IPS-18a (cell line): Measurements from ENCODE around the gene PALD1.

Experiments used
- H3K27ac ChIP-seq: one replicate; pipeline ENCODE4 v1.5.1; 2013; ENCODE audit warnings: low read length
- H3K27me3 ChIP-seq: one replicate; pipeline ENCODE4 v1.6.1; 2013; ENCODE audit warnings: mild to moderate bottlenecking, low read length; ENCODE audit not compliant: control insufficient read depth, insufficient read depth
- H3K36me3 ChIP-seq: one replicate; pipeline ENCODE4 v1.6.1; 2013; ENCODE audit warnings: low read depth, low read length; ENCODE audit not compliant: control insufficient read depth
- H3K4me1 ChIP-seq: one replicate; pipeline ENCODE4 v1.6.1; 2013; ENCODE audit warnings: low read depth, low read length; ENCODE audit not compliant: control insufficient read depth
- H3K4me3 ChIP-seq: one replicate; pipeline ENCODE4 v1.5.1; 2013; ENCODE audit warnings: low read length
- H3K9ac ChIP-seq: one replicate; pipeline ENCODE4 v1.6.1; 2013; ENCODE audit warnings: mild to moderate bottlenecking, low read length, moderate library complexity
- H3K9me3 ChIP-seq: one replicate; pipeline ENCODE4 v1.6.1; 2013; ENCODE audit warnings: low read depth, low read length; ENCODE audit not compliant: control insufficient read depth

PALD1 gene

DNA sequence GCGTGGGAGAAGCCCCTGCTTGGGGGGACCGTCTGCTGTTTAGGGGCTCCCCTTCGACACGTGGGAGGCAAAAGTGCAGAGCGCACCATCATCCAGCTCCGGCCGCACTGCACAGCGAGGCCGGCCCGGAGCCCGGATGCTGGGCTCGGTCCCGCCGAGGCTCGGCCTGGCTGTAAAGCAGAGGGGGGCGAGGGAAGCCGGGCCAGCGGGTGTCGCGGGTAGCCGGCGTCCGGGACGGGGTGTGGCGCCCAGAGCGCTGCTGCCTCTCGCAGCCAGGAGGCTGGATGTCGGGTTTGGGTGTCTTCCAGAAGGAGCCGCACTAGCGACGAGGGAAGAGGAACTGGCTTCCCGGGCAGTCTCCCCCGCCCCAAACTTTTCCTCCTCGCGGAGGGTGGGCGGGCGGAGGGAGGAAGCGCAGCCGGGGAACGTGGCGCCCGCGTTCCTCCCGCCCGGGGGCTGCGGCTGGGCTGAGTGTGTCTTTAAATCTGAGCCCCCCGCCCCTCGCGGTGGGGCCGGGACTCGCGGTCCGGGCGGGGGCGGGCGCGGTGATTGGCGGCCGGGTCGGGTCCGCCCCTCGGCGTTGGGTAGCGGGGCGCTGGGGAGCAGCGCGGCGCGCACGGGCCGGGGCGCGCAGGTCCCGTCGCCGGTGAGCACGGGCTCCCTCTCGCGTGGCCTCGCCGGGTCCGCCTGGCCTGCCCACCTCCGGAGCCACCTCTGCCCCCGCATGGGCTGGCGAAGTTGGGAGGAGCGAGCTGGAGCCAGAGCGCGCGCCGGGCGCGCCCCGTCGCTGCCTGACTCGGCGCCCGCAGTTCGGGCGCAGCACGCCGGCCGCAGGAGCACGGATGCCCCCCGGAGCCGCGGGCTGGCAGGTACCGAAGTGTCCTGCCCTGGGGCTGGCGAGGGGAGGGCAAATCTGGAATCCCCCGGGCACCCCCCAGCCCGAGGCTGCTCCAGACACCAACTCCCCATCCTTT lies at the start of gene PALD1:
TSS of gene PALD1 (plus strand) at position 577 of the 974 bp plus-strand sequence. CDS start 47,185 bp downstream, outside the sequence.
- H3K27ac ChIP-seq: no peak within 1 kb of the TSS
- peak within 1 kb of the TSS; percentile 71 for H3K9ac ChIP-seq
- peak within 1 kb of the TSS; percentile 69 for H3K4me3 ChIP-seq

DNA sequence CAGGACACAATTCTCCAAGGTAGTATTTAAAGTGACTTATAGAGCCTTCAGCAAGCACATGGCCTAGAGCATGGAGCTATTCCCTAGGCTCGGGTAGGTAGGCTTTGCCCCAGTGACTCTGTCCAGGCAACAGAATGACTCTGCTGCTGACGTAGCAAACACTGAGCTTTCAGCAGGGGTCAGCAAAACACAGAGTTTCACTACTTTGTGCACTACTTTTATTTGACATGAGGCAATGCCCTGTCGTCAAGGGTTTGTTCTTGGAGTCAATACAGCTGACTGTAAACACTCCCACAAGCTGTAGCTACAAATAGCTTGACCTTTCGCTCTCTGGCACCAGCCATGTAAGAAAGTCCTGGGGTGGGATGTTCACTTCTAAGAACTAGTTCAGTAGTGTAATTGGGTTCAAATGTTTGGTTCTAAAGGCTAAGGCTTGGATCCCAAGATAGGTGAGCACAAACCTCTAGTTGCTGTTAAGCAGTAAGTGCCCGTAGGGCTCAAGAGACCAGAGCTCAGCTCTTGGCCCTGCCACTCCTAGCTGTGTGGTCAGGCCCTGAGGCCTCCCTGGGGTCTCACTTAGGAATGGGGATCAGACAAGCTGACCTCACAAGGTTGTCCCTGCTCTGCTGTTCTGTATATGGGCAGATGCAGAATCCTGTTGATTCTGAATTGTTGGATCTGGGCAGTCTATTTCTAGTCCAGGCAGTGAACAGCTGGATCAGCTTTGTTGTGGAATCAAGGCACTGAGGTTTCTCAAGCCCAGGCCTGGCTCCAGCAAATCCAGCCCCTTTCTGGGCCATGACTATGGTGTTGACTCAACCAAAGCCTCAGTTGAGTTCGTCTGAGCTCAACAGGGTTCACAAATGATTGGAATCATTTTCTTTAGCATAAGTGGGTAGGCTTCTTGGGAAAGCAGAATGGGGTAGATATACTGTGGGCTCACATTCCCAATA lies 47.8 kb upstream of the PALD1 start:
- no peaks in the 10 kb centered on the region for H3K27me3 ChIP-seq
- no peak overlapping the region for H3K27ac ChIP-seq
- H3K36me3 ChIP-seq: peaks cover 25% of the 10 kb centered on the region
- no peak overlapping the region for H3K4me3 ChIP-seq
- H3K9ac ChIP-seq: no peak overlapping the region
- no peaks in the 10 kb centered on the region for H3K9me3 ChIP-seq
- H3K4me1 ChIP-seq: peaks cover 3% of the 10 kb centered on the region

More for the DNA sequence above, at the start of gene PALD1:
- Histone ChIP-seq H3K4me1 (peaks cover 20% of the 10 kb centered on the region), H3K36me3 (no peaks in the 10 kb centered on the region), H3K9me3 (no peaks in the 10 kb centered on the region), H3K27me3 (peaks cover 14% of the 10 kb centered on the region)

GRCh38 chr10:70432101-70432500 lies 46.5 kb upstream of the PALD1 start:
- Histone ChIP-seq H3K27me3 (no peaks in the 10 kb centered on the region), H3K36me3 (peaks cover 20% of the 10 kb centered on the region), H3K4me3 (no peak overlapping the region), H3K27ac (no peak overlapping the region), H3K9me3 (no peaks in the 10 kb centered on the region), H3K9ac (no peak overlapping the region), H3K4me1 (no peaks in the 10 kb centered on the region)

DNA sequence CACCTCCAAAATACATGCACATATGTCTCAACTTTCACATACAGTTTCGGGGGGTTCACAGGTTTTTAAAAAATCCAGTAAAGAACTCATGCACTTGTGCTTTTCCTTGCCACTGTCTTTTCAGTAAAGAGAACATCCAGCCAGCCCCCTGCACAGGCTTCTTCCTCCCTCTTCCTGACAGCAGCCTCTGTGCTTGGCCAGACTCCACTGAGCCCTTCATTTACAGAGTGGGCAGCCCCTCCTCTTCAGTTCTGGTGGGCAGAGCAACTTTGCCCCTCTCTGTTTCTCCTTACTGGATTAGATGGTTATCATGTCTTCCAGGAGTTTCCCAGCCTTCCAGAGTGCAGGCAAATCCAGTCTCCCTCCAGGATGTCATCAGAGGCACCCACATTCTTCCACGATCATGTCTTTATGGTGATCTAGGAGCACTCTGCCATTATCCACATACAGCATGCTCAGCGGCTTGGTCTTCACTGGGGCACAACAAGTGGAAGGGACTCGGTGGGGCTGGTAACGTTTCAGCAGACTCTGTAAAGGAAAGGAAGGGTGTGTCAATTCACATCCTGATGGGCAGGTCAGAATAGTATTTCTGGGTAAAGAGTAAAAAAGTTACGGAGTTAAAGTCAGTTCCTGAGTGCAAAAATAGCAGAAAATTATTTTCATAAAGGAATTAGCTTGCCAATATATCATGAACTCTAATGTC lies 45.9 kb upstream of the PALD1 start:
- Histone ChIP-seq H3K27me3 (no peaks in the 10 kb centered on the region), H3K4me3 (no peak overlapping the region), H3K9ac (no peak overlapping the region), H3K27ac (no peak overlapping the region), H3K4me1 (no peaks in the 10 kb centered on the region), H3K36me3 (peaks cover 14% of the 10 kb centered on the region), H3K9me3 (no peaks in the 10 kb centered on the region)

DNA sequence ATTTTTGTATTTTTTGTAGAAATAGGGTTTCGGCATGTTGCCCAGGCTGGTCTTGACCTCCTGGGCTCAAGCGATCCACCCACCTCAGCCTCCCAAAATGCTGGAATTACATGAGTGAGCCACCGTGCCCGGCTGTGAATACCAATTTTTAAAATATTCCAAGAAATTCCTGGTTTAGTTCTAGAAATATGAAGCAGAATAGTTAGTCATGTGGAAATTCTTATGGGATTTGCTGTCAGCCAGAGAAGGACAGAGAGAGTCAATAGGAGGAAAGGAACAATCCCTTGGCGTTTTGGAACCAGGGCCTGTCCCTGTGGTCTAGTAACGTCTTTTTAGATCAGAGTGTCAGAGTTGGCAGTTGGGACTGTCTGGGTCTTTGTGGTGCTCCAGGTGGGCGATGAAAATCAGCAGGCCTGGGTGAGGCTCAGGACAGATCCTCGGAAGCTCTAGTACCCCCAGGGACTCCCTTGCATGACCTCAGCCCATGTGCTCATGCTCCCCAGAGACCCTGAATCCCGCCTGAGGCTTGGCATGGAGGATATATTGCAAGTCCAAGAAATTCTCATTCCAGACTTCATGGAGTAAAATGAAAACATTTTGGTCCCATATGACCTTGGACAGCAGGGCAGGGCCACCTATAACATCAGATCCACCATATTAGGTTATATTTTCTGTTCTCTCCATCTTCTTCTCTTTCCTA lies 44.8 kb upstream of the PALD1 start:
- Histone ChIP-seq H3K4me3 (no peak overlapping the region), H3K27ac (no peak overlapping the region), H3K9me3 (no peaks in the 10 kb centered on the region), H3K9ac (no peak overlapping the region), H3K27me3 (peaks cover 6% of the 10 kb centered on the region), H3K36me3 (peaks cover 7% of the 10 kb centered on the region), H3K4me1 (no peaks in the 10 kb centered on the region)

DNA sequence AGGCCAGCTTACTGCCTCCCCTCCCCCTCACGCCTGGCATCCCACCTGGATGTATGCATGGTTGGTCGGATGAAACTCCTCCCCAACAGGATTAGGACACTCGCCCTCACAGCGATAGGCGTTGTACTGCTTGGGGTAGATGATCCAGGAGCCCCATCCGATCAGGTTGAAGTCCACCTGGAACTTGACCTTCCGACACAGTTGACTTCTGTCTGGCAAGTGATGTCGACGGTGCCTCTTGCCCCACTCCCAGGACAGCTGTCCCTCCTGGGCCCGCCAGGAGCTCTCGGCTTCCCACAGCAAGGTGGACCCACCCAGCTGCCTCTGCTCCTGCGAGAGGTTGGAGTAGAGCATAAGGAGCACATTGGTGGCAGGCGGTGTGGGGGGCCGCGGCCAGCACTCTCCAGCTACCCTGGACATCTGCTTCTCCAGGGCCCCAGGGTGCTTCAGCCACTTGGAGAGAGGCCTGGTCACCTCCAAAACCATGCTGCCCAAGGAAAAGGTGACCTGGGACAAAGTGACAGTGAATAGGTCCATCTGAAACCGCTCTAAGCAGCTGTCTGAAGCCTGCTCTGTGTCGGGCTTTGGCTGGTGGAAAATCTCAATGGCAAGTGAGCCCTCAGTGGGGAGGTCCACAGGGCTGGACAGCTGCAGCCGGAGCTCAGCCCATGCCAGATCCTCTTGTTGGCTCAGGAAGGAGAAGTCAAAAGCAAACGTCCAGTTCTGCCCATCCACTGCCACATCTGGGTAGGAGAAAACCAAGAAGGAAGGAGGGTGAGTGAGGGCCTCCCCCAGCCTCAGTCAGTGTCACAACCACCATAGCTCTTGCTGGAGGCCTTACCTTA lies 43.1 kb upstream of the PALD1 start:
- Histone ChIP-seq H3K9ac (no peak overlapping the region), H3K4me3 (no peak overlapping the region), H3K9me3 (no peaks in the 10 kb centered on the region), H3K4me1 (no peaks in the 10 kb centered on the region), H3K27me3 (peaks cover 23% of the 10 kb centered on the region), H3K27ac (no peak overlapping the region), H3K36me3 (no peaks in the 10 kb centered on the region)

DNA sequence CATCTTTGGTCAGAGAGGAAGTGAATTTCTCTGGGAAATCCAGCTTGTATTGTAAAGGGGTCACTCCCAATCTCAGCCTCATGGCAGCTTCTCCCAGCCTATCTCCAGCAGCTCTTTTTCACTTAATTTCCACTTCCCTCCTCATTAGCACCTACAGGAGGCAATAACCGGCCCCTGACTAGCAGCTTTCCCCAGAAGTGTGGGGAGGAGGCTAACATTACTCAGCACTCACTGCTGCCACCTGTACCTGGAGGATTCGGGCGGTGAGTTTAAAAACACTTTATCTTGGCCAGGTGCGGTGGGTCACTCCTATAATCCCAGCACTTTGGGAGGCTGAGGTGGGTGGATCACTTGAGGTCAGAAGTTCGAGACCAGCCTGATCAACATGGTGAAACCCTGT lies 40.8 kb upstream of the PALD1 start:
- no peaks in the 10 kb centered on the region for H3K36me3 ChIP-seq
- H3K27ac ChIP-seq: no peak overlapping the region
- peaks cover 46% of the 10 kb centered on the region for H3K27me3 ChIP-seq
- no peaks in the 10 kb centered on the region for H3K9me3 ChIP-seq
- no peak overlapping the region for H3K9ac ChIP-seq
- H3K4me1 ChIP-seq: peaks cover 17% of the 10 kb centered on the region
- no peak overlapping the region for H3K4me3 ChIP-seq

GRCh38 chr10:70440296-70441160 lies 38.0 kb upstream of the PALD1 start:
- Histone ChIP-seq H3K27ac (no peak overlapping the region), H3K9me3 (no peaks in the 10 kb centered on the region), H3K27me3 (peaks cover 59% of the 10 kb centered on the region), H3K4me3 (peak overlapping the region; percentile 68), H3K4me1 (peaks cover 22% of the 10 kb centered on the region), H3K36me3 (no peaks in the 10 kb centered on the region), H3K9ac (no peak overlapping the region)

DNA sequence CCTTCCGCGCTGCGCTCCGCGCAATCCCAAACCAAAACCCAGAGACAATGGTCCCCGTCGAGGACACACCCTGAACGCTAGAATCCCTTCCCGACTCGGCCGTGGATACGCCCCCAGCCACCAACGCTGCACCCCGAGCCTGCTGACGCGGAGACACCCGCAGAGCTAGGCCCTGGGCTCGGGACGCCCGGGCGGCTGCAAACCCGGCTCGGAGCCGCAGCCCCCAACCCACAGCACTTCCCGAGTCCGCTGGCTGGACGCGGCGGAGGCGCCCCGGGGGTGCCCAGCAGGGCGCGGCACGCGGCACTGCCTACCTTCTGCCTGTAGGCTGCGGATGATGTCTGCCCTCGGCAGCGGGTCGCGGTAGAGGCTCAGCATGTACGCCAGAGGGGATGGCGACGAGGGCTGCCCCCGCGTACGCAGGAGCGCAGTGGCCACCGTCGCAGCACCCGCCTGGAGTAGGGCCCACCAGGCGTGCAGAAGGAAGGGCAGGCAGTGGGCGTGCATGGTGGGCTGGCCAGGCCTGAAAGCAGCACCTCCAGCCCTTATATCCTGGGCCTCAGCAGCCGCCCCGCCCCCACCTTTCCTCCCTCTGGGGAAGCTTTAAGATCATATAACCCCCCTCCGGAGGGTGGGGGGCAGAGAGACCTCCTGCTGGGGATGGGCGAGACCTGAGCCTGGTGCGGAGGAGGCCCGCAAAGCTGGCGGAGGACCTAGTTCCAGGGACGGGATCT lies 37.2 kb upstream of the PALD1 start, which contains the start of gene NODAL:
TSS of gene NODAL (minus strand) at position 521 of the 734 bp plus-strand sequence. CDS start at position 507, 14 bp downstream.
- Histone ChIP-seq H3K4me3 (peak within 1 kb of the TSS; percentile 68), H3K9ac (no peak within 1 kb of the TSS), H3K27me3 (peaks cover 59% of the 10 kb centered on the region), H3K36me3 (no peaks in the 10 kb centered on the region), H3K4me1 (peaks cover 27% of the 10 kb centered on the region), H3K9me3 (no peaks in the 10 kb centered on the region), H3K27ac (no peak within 1 kb of the TSS)
